GM12874 (cell line): ENCODE data around the gene ATP8A1.

ENCODE experiments used
- CTCF ChIP-seq: IDR thresholded peaks from 2 replicates; pipeline ENCODE4 v1.5.1; 2011; ENCODE audit warnings: low read depth, mild to moderate bottlenecking, control low read depth, low read length, moderate library complexity; ENCODE audit not compliant: insufficient read depth

ATP8A1 gene

GRCh38 chr4:42632653-42633382 is 24.1 kb downstream of the ATP8A1 start:
- no peak for TF ChIP-seq CTCF

- no peak for TF ChIP-seq CTCF
Observed at GRCh38 chr4:42630908-42631307, 26.0 kb downstream of the ATP8A1 start.

GRCh38 chr4:42628740-42629139 is 28.2 kb downstream of the ATP8A1 start:
- TF ChIP-seq CTCF = no peak

- TF ChIP-seq CTCF = no peak
Observed at GRCh38 chr4:42627885-42628646, 28.8 kb downstream of the ATP8A1 start.

GRCh38 chr4:42626629-42627146 is 30.2 kb downstream of the ATP8A1 start:
- no peak for TF ChIP-seq CTCF

- TF ChIP-seq CTCF = no peak
Observed at GRCh38 chr4:42625329-42625728, 31.6 kb downstream of the ATP8A1 start.

- TF ChIP-seq CTCF = no peak
Observed at GRCh38 chr4:42624551-42624950, 32.4 kb downstream of the ATP8A1 start.
